ENCODE measurements around the gene CCDC34. TPM values are rescaled to one million over a fixed set of nuclear protein-coding genes. Genes with fewer than 3 reads are reported as not detected.

CCDC34 gene
- total and polyA plus RNA-seq, 2 of the 8 experiments (the other 6 are each of a cell fraction or from before 2014, with no cell fraction given) = 7.7 to 24.3 TPM

GRCh38 chr11:27310182-27310581 is 52.8 kb downstream of the CCDC34 start (continued):
- TF ChIP-seq CHD7 (IDR thresholded peaks at IDR 0.05; ENCODE audit: insufficient replicate concordance, low read length) (no peak), GTF2F1 (IDR thresholded peaks at IDR 0.05; ENCODE audit: borderline replicate concordance, low read depth, low read length) (no peak), MAFK (IDR thresholded peaks at IDR 0.05; ENCODE audit: low read depth, low read length) (no peak), USF2 (IDR thresholded peaks at IDR 0.05; ENCODE audit: low read length) (no peak), KDM4A (IDR thresholded peaks at IDR 0.05; ENCODE audit: low read depth, low read length, severe bottlenecking) (no peak), YY1 (IDR thresholded peaks at IDR 0.05; ENCODE audit: low read depth, low read length) (no peak), CBX8 (IDR thresholded peaks at IDR 0.05; ENCODE audit: borderline replicate concordance, low read depth, low read length) (no peak), EZH2 (IDR thresholded peaks at IDR 0.05; ENCODE audit: low read depth, low read length, severe bottlenecking) (no peak), POLR2AphosphoS5 (IDR thresholded peaks at IDR 0.05; ENCODE audit: low read depth, low read length) (no peak), ZNF274 (IDR thresholded peaks at IDR 0.05; ENCODE audit: borderline replicate concordance, extremely low read depth, low read length) (no peak), TCF12 (IDR thresholded peaks at IDR 0.05; ENCODE audit: low read depth, low read length) (no peak)

All from H1 (cell line).